ENCODE results near the gene HEG1.

- no peak for TF ChIP-seq POLR2A (IDR thresholded peaks at IDR 0.05)
- TF ChIP-seq CTCF (IDR thresholded peaks at IDR 0.05 in 4 of 5, conservative IDR thresholded peaks at IDR 0.05 in 1 of 5): no peak
These were observed 93.3 kb downstream of the HEG1 start for GRCh38 chr3:124962403-124962940.

All from gastrocnemius medialis (tissue), 4 donors.